Activated CD8-positive, alpha-beta memory T cell treated with anti-CD3 and anti-CD28 coated beads for 1 hour (primary cell): ENCODE measurements around the gene KCNH8.

Experiments
- DNase-seq, 2 donors: peaks; one replicate each; pipeline ENCODE4 v3.0.0-alpha.2; 2020; ENCODE audit warnings: low read depth in 1 of 2; ENCODE audit errors: extremely low read depth in 1 of 2

The KCNH8 gene

DNA sequence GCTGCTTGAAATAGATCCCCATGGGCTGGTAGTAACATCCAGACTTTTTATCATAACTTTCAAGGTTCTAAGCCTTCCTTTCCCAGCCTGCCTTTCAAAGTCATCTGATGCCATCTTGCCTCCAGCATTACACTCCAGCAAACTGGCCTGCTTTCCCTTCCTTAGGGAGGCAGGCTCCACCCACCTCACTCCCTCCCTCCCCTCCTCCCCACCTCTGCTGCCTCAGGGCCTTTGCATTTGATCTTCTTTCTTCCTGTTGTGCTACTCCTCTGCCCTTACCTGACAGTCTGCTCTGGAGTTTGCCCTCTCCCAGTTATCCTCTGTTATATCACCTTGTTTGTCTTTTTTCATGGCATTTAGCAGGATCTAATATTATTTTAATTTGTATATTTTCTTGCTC lies 319.5 kb downstream of the KCNH8 start:
- DNase-seq, result no peak

DNA sequence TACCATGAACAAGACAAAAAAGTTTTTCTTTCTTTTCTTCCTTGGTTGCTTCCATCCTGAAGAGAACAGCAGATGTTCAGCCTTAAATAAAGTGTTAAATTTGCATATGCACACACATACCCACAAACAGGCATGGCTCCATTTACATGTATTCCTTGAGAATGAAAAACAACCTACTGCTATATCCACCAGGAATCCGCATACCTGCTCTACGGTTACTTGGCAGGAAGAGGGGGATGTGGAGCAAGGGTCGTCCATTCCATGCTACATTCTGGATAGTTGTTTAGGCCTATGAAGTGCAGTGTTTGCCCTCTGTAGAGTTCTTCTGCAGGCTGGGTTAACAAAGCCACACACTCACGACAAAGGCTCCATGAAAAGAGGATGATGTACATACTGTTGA lies 322.8 kb downstream of the KCNH8 start:
- DNase-seq, result no peak

DNA sequence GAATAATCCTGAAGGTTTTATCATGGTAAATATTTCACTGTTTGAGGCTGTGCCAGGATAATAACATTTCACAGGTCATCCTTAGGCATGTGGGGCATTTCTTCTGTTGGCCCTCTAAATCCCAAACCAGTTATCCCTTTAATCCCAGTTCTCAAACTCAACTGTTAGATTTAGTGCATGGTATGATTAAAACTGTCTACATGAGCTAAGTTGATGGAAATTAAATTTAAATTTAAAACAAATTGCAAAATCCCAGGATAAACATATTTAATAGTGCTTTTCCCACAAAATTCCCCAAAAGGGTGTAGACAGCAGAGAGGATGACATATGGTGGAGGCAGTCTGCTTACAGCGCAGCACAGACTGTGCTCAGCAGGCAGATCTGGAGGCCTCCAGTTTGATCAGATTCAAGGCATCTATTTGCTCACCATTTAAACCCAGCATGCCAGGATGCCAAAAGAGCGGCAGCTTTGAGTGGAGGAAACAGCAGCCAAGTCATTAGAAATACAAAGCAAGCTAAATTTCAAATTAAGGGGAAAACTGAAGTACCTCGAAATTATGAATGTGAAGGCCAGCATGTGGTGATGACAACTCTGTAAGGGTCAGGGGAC lies 325.8 kb downstream of the KCNH8 start:
- no peak for DNase-seq

DNA sequence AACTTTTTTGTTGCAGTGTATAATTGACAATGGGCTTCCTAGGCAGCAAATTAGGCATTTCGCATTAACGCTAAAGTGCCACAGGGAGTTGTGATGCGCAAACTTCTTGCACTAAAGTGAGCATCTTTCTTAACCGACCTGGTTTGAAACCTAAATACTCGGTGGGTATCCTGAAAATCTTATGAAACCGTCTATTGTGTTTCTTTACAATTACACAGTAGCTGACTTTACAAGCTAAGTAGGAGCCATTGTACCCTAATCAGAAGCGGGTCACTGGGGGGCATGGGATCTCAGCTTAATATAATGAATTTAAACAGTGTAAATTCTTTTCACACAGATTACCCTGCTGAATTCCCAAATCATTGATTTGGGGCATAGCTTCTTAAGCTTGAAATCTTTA lies 328.0 kb downstream of the KCNH8 start:
- DNase-seq, result no peak

DNA sequence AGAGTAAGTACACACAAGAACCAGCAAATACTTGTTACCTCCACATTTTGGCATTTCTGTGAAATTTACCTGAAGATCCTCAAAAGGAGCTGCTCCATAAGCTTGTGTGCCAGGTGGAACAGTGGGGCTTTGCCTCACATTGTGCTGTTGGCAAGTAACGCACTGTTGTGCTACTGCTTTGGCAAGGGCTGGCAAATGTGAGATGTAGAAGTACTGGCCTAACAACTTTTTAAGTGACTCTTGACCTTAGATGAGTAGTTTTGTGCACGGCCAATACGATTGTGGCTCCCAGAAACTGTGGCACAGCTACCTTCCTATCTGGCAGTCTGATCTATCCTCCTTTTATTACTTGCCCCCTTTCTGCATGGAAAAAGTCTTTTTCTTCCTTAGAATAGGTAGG lies 337.0 kb downstream of the KCNH8 start:
- no peak for DNase-seq

DNA sequence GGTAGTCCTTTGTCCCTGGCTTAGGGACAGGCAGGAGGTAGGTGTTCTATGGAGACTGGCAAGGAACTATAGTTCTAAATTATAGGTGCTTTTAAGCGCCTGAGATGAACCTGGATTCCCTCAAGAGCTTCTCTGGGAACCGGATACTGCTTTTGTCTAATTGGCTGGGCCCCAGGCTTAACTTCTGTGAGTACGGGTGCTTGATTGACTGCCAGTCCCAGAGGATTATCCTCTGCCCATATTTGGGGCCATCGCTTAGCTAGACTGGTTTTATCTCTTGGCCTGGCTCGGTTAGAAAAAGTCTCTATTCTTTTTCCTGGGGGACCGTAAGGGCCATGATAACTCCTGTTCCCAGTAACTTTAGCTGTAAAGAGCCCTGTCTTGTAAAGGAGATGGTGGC lies 339.1 kb downstream of the KCNH8 start:
- no peak for DNase-seq

DNA sequence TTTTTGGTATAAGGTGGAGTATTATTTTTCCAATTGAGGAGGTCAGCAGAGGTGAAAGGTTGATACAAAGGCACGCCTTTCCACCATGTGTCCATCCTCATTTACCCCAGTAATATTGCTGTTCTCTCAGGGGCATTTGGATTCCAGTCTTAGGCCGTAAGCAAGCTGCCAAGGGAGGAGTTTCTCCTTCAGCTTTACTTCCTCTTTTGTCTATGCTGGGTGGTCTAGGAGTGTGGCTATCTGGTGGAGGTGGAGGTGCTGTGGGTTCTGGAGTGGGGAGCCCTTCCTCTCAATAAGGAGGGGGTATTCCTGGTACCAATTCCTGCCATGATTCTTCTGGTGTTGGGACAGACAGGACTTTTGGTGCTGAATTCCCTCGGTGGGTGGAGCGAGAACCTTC lies 340.6 kb downstream of the KCNH8 start:
- DNase-seq, result no peak

DNA sequence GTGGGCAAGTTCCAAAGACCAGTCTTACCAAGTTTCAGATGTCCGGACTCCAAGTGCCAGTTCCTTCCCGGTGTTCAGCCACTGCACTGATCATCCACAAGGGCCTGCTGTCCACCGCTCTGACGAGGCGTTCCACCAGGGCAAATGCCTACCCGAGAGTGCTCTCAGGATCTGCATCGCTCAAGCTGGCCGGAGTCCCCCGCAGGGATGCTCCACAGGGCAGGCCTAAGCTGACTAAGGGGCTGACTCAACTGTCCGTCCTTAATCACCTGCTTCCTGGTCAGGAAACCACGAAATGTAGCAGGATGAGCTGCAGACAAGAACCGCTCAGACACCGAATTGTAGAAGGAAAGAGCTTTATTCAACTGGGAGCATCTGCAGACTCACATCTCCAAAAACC lies 341.6 kb downstream of the KCNH8 start:
- no peak for DNase-seq

DNA sequence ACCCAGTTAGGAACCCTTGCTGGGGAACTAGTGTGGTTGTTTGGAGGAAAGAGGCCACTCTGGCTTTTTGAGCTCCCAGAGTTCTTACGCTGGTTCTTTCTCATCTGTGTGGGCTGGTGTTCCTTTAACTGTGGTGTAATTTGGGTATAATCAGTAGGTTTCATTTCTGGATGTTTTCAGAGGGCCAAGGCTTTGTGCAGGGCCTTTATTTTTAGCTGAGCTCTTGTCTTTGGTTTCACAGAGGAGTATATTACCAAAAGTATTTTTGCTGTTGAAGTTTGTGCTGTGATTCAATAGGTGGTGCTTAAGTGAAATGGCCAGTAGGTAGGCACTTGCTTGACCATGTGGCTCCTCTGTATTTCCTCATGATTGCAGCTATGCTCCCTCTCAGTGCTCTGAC lies 357.9 kb downstream of the KCNH8 start:
- no peak for DNase-seq

DNA sequence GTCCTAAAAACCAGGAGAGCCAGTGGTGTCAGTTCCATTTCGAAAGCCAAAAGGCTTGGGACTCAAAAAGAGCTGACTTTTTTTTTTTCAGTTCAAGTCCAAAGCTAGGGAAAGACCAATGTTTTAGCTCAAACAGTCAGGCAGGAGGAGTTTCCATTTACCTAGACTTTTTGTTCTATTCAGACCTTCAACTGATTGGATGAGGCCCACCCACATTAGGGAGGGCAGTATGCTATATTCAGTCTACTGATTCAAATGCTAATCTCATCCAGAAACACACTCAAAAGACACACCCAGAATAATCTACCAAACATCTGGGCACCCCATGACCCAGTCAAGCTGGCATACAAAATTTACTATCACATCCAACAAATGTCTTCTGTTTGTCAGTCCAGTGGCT lies 374.0 kb downstream of the KCNH8 start:
- DNase-seq, result no peak

DNA sequence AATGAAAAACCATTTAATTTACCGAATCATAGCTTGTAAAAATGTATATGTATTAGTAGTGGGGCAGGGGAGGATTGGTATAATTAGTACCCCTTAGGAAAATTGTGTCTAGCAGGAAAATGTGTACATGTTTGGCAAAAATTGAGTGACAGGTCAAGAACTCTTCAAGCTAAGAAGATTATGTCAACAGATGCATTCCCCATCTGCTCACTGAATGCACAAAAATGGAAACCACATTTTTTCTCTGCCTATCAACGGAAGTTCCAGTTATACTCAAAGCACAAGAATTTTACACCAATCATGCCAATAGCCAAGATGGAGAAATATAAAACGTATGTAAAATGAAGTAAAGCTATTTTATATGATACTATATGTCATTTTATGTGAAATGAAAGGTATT lies 377.8 kb downstream of the KCNH8 start:
- no peak for DNase-seq

DNA sequence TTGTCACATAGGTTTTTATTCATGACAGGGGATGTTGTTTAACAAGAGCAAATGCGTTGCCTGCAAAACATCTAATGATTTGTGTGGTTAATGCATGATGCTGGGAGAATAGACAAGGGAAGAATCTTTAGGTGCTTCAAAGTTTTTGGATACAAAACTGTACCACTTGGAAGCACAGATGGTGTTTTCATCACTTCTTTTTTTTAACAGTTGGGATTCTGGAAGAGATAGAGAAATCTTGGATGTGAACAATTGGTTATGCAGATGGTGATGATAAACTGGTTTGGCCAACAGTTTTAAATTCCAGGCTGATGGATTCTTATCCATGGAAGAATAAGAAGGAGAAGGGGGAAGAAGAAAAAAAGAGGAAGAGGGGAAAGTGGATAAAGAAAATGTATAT lies 379.4 kb downstream of the KCNH8 start:
- no peak for DNase-seq

DNA sequence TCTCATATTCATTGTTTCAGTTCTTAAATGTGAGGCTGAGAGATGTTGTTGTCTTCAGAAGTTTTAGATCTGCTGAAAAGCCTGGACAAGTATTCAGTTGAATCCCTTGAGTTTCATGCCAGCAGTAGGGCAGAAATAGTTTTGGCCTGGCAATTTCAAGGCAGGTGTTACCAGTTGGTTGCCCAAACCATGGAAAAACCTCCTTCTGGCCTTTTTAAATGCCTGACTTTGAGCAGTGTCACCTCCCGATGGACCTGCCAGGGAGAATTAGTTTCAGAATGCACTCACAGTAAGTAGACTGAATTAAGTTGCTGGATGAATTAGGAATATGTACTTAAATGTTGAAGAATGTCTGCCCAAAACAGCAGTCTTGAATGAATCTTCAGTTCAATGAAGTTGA lies 383.1 kb downstream of the KCNH8 start:
- DNase-seq, result no peak

DNA sequence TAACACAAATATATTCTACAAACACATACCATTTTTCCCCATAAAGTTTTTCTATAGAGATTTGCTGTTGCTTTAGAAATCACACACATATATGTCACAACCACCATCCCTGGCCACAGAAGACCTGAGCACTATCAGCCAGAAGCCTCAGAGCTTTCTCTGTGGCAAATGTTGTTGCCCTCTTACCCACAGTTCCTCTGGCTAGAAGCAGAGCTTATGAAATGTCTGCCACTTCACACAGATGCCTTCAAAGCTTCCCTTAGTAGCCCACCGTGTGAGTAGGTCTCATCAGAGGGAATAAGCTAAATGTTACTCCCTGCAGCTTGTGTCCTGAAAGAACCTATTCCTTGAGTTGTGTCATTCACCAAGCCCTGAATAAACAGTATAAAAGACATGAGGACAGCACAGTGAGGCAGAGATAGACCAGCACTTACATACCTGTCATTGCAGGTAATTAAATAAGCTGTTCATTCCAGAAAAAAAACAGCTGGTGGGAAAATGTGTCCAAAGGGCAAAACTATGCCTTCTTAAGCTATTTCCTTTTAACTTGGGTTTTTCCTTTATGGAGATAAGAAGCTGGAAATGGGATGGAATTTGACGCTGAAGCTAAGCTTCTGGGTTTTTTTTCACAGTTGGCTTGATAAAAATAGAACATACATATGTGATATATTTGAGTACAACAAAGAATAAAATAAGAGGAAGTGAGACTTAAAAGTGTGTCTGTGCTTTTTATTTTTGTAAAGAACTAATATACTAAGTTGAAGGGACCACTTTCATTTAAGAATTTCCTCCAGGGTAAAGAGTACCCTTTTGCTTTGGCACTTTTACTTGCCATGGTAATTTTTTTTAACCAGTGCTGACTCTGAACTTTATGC lies 391.4 kb downstream of the KCNH8 start:
- no peak for DNase-seq

DNA sequence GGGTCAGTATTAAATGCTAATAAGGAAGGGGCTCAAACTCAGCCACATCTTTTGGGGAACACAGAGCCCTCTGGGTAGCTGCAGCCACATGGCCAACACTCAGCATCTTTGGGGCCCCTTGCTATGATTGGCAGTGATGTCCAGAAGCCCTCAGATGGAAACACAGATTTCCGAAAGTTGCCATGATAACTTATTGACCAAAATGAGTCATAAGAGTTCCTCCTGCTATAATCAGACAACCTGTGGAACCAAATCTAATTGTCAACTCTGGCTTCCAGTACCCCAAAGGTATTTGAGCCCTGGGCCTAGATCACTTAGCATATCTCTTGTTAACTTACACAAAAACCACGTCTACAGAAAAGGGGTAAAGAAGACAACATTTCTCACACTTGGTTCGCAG lies 392.2 kb downstream of the KCNH8 start:
- no peak for DNase-seq

DNA sequence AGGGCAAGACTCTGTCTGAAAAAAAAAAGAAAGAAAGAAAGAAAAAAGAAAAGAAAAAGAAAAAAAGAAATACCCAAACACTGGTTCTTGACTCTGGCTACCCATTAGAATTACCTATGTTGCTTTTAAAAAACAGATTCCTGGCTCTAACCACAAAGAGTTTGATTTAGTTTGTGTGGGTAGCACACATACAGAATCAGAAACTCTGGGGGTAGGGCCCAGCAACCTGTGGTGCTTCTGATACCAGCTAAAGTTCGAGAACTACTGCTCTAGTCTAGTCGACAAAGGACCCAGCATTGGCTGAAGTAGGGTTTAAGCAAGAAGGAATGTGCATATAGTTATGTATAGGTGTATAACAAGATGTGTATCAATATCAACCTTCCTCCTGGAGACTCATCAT lies 393.0 kb downstream of the KCNH8 start:
- DNase-seq, result no peak

DNA sequence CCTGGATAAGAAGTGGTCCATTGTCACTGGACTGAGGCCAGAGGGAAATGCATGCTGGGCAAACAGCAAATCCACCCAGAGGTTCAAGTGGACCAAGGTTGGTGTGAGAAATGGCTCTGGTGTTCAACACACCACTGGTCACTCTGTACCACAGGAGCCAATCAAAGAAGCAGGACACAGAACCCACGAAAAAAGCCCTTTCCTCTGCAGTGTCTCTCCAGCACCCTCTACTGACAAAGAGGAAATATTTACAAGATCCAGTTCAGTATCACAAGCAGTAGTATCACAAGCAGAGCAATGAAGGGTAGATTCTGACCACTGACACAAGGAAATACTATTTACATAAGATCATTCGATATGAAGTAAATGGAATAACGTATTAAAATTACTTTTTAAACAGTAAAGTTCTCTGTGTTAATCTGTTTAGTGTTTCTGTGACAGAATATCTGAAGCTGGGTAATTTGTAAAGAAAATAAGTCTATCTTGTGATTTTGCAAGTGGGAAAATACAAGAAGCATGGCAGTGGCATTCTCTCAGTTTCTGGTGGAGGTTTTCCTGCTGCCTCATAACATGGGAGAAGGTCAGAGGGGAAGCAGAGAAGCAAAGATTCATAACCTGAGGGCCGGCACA lies 395.0 kb downstream of the KCNH8 start:
- no peak for DNase-seq

DNA sequence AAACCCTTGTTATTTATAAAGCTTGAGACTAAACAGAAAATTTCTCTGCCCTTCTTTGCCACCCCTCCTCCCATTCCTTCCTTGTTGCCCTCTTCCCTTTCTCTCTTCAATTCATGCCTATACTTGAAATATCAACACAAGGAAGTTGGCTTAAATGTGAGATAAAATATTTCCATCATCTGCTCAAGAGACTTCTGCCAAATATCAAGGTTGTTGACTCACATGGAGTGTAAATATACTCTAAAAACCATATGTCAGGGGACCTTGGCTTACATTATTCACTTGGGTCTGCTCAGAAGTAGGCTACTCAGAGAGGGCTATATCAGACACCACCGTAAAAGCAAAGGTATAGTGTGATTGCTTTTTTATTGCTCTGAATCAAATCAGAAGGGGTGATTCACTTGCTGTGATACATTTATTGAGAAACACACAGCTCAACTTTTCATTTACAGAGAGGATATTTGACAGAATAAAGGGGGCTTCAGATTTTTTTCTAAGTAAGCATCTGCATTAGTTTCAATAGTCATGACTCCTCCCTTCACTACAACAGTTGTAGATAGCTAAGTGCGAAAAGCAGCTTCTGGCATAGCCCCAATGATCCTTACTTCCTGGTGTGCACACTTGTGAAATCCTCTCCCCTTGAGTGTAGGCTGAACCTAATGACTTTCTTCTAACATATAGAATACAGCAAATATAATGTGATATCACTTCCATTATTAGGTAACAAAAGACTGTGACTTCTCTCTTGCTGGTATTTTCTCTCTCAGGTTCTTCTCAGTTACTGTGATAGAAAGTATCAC lies 399.6 kb downstream of the KCNH8 start:
- DNase-seq, result no peak

DNA sequence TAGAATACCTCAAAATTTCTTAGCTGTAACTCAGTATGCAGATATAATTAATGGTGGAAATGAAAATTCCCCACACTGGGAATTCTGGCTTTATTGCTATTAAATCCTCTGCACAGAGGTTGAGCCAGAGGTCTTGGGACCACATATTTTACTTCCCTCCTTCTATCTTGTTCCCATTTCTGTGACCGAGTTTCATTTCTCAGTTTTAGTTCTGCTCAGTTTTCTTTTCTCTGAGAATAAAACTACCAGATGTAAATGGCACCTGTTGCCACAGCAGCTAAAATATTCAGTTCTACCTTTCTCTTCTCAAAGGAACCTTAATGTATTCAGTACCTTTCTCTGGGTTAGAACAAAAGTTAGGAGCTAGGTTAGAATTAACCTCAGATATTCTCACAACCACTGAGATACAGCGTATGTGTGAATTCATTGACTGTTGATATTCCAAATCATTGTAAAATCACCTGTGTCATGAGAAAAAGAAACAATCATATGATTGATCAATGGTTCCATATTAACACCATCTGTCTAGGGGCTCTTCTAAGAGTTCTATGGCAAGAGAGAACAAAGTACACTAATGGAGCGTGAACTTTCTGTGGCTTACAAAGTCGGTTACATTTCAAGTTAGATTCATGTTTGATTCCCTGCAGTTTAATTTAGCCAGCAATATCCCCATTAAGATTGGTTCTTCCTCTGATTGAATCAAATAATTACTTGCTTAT lies 411.6 kb downstream of the KCNH8 start:
- no peak for DNase-seq

DNA sequence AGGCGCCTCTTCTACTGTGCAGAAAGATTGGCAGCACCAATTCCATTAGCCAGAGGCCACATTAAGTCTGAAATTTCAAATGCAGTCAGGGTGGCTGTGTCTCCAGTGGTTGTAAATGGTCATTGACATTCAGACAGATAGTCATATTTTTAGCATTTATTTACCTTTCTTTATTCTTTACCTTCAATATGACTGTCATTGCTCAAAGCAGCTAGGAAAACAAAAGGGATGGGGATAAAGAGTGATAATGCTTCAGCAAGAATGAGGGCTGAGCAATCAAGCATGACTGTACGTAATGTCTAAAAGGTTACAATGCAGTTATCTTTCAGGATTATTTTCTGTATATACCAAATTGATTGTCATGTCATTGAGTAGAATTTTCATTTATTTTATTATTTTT lies 425.3 kb downstream of the KCNH8 start:
- no peak for DNase-seq

DNA sequence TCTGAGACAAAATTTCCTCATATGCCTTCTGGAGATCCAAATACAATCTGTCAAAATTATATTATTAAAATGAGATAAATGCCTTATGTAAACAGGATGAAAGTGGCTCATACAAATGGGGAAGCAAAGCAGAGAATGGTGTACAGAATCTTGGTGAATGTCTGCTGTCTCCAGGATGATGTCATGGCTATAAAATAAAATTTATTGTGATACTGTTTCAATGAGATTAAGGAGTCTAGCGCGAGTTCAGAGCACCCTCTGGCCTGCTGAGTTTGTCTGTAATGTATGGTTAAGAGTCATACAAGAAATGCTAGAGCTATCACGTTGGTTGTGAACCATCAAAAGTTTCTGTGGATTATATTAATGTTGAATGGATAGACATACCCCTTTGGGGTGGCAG lies 426.0 kb downstream of the KCNH8 start:
- DNase-seq, result no peak
